H54 (cell line): ENCODE data around the gene C10orf53.
"Not testable (repeated sequence)": the region's sequence is repeated elsewhere in the genome, so short reads cannot be mapped to it uniquely, and the experiment has no call there.

ENCODE experiments used
- DNase-seq: peaks from one replicate; pipeline ENCODE4 v3.0.0; 2011; ENCODE audit warnings: low spot score, mixed read lengths; ENCODE audit not compliant: insufficient read length
- FAIRE-seq: peaks from 3 replicates; lab custom pipeline; 2011; peaks lifted over from hg19 to GRCh38; lab: Jason Lieb, UNC
- POLR2A ChIP-seq: IDR thresholded peaks from 2 replicates; pipeline ENCODE4 v1.6.1; 2011; ENCODE audit warnings: low read depth, mild to moderate bottlenecking, low read length

The C10orf53 gene

DNA sequence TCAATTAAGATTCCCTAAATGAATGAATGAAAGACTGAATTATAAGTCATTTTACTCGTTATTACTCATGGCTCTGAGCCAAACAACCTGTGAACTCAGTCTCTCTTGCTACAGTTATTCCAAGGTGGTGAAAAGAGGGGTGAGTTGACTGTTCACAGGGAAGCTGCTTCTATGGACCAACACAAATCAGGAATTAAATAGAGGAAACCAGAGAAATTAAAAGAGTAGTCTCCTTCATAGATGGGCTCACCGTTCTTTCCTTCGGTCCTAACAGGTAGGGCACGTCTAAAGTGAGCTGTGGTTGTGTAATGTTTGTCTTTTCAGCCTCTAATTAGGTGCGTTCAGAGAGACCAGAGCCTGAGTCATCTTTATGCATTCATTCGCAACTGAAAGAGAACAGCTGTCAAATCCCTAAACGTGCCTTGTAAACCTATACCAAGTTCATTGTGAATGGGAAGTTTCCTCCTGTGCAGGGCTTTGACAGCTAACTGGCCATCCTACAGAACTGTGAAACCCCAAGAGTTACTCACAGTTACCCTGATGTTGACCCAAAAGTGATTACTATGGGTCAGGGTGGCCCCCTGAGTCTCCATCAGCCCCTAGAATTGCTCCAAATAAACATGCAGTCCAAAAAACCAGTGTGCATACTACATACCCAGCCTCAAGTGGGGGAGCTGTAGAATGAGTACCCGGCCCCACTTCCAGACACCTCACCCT is 18.2 kb upstream of the C10orf53 start:
- DNase-seq (no peak), FAIRE-seq (no peak)
- TF ChIP-seq POLR2A, result no peak

DNA sequence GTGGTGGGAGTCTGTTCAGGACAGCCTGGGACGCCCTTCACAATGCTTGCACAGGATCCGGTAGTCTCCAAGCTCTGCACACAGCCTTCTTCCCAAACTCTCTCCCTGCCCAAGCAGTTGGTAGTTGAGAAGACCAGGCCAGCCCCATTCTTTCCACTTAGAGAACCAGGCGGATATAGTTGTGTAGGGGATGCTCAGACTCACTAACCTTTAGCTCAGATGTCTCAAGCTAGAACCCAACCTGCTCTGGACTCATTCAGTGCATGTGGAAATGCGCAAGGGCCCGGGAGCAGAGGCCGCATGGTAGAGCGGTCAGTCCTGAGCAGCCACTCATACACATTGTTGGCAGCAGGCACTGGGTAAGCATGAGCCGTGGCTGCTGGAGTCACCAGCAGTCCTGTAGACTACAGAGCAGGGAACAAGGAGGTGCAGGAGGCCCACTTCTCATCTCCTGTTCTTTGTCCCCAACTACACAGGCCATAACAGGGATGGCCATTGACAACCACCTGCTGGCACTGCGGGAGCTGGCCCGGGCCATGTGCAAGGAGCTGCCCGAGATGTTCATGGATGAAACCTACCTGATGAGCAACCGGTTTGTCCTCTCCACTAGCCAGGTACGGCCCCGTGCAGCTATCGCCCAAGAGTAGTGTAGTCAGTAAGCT is 17.2 kb upstream of the C10orf53 start:
- no peak for DNase-seq
- no peak for FAIRE-seq
- TF ChIP-seq POLR2A, result no peak

DNA sequence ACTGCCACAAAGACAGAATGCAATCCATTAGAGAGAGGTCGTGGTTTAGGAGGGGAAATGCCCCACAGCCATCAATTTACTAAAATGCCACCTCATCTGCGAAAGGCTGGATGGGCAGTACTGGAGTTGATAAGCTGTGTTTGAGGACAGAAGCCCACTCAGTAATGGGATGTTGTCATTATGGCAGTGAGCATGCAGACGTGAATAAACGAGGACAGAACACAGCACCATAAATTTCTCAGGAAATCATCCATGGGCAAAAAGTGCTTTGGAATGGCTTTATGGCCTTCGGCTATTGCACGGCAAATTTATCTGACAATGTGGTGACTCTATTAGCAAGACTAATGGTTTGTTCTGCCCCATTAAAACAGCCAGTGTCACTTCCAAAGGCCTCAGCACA is 15.9 kb upstream of the C10orf53 start:
- FAIRE-seq (no peak), DNase-seq (no peak)
- TF ChIP-seq POLR2A, result no peak

DNA sequence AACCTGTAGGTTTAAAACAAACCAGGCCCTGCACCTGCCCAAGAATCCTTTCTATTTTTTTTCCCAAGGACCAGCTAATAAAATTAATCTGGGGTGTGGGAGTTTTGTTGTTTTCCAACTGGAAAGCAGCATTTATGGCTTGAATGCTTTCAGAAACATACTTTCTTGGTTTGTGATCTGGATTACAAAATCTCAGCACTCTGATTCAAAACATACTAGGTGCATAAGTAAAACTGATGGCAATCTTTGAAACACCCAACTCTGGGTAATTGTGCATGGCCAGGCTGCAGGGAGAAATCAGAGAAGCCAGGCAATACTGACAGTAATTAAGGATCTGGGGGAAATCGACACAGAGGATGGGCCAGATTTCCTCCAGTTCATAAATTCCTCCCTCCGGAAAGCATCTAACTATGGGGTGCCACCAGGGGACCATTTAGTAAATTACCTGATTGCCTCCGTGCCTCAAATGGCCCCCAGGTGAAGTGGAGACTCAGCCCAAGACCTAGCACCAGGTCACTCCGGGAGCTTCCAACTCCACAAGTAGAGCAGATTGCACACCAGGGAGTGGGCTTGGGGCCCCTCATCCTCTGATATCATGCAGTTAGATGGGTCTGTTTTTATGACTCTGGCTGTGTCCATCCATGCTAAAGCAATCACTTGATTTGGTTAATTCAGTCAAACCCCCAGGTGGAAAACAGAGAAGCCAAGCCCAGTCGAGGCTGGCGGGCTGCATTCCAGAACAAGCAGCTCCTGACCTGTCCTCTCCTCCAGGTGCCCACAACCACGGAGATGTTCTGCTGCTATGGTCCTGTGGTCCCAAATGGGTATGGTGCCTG is 15.2 kb upstream of the C10orf53 start:
- TF ChIP-seq POLR2A, result no peak
- no peak for DNase-seq
- no peak for FAIRE-seq

DNA sequence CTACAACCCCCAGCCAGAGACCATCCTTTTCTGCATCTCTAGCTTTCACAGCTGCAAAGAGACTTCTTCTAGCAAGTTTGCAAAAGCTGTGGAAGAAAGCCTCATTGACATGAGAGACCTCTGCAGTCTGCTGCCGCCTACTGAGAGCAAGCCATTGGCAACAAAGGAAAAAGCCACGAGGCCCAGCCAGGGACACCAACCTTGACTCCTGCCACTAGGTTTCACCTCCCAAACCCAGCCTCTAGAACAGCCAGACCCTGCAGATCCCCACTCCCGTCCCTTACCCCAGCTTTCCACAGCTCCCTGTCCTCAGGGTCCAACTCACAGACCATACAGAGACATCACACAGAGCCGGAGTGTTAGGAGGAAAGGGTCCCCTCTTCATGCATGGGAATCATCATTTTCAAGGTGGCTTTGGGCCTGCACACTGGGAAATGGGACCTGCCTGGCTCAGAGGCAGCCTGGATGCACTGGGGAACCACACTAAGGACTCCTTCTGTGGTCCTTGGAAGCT is 14.6 kb upstream of the C10orf53 start:
- no peak for DNase-seq
- no peak for FAIRE-seq
- no peak for TF ChIP-seq POLR2A

DNA sequence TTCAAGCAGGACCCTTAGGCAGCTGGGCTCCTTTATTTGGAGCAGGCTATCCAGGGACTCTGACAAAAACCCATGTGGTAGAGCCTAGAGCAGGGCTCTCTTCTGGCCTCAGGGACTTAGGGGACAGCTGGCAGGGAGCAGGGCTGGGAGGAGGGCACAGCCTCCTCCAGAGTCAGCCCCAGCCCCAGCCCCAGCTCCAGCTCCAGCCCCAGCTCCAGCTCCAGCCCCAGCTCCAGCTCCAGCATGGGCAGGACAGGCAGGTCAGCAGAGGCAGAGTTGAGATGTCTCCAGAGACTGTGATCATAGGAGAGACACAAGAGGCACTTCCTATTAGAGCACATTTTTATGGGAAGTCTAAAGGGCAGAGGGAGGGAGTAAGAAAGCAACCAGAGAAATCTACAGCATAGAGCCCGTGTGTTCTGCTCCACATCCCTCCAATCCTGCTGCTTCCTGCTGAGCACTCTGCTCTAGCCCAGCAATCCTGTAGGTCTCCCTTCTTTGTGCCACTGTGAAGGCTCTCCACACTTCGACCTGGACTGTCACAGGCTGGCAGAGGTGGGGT is 13.3 kb upstream of the C10orf53 start:
- no peak for FAIRE-seq
- TF ChIP-seq POLR2A, result no peak
- no peak for DNase-seq

DNA sequence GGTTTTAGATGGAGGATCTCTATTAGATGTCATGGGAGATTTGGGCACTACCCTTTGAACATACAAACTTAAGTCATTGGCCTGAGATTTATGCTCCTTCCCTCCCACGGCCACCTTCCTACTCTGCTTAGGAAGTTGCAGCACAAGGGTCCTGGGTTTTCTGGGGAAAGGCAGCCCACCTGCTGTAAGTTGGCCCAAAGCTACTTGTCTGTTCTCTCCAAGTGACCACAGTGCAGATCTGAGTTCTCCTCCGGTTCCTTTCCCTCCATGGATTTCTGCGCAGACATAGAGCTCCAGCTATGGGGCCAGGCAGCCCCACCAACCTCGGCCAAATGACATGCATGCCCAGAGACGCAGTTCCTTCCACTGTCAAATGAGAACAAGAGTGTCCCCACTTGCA is 12.8 kb upstream of the C10orf53 start:
- DNase-seq (no peak), FAIRE-seq (no peak)
- TF ChIP-seq POLR2A, result no peak

DNA sequence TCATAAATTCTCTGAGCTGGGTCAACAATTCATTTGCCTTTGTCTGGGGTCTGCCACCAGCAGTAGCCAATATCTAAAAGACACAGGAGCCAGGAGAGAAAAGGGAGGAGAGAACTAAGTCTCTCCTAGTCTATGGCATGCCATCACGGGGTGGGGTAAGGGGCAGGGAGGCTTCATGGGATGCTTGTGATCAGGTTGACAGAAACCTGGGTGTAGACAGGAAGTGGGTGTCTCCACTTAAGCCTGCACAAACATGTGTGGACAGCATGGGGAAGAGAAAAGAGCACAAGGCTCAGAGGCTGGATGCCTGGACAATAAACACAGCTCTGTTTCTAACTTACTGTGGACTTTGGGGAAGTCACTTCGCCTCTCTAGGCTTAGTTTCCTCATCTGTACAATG is 11.5 kb upstream of the C10orf53 start:
- no peak for TF ChIP-seq POLR2A
- FAIRE-seq, result no peak
- DNase-seq, result no peak

DNA sequence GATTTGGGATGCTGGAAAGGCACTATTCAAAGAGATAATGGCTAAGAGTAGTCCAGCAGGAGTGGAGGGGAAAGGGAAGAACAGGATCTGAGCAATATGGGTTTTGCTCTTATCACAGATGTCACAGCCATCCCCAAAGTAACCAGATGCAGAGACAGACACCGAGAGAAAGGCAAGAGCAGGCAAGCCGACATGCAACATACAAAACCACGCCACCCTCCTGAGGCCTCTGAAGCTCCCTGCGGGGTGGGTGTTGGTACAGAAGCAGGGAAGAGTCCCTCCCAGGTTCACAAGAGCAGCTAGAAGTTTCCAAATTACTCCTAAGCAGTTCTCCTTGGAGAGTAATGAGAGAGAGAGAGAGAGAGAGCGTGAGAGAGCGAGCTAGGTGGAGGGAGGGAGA is 10.8 kb upstream of the C10orf53 start:
- no peak for DNase-seq
- no peak for FAIRE-seq
- TF ChIP-seq POLR2A, result no peak

DNA sequence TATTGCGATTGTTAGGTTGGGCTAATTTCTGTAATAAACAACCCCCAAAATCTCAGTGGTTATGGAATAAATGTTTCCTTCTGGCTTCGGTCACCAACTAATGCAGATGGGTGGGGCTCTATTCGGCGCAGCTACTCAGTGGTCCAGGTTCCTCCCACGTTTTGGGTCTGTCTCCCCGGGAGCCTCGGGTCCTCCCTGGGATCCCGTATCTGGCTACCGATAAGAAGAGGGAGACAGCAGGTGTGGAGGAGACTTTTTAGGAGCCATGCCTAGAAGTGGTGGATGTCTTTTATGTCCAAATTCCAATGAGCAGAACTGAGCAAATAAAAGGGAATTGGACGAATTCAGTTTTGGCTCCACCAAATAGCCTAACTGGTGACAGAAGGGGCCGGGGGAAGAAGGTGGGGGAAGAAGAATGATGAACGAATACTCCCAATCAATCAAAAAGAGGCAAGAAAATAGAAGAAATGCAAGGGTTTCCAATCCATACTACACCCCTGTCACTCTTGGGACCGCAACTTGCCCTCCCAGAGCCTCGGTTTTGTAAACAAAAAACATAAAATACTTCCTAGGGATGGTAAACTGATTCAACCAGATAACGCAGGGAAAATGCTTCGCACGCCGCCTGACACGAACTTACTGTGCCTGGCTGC is 498 bp upstream of the C10orf53 start:
- no peak for DNase-seq
- TF ChIP-seq POLR2A, result no peak
- no peak for FAIRE-seq

DNA sequence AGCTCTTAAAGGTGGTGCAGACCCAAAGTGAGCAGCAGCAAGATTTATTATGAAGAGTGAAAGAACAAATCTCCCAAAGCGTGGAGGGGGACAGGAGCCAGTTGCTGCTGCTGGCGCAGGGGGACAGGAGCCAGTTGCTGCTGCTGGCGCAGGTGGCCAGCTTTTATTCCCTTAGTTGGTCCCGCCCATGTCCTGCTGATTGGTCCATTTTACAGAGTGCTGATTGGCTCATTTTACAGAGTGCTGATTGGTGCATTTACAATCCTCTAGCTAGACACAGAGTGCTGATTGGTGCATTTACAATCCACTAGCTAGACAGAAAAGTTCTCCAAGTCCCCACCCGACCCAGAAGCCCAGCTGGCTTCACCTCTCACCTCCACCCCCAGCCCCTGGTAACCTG is 3.0 kb downstream of the C10orf53 start:
- FAIRE-seq, DNase-seq: not testable (repeated sequence)

DNA sequence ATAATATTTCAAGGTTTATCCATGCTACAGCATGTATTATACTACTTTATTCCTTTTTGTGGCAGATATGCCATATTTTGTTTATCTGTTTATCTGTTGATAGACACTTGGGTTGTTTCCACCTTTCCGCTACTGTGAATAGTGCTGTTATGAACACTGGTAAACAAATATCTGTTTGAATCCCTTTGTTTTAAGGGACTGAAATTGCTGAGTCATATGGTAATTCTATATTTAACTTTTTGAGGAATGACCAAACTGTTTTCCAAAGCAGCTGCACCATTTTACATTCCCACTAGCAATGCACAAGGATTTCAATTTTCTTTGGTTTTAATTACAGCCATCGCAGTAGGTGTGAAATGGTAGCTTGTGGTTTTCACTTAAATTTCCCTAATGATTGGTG is 3.4 kb downstream of the C10orf53 start:
- no peak for DNase-seq
- TF ChIP-seq POLR2A, result no peak
- no peak for FAIRE-seq

DNA sequence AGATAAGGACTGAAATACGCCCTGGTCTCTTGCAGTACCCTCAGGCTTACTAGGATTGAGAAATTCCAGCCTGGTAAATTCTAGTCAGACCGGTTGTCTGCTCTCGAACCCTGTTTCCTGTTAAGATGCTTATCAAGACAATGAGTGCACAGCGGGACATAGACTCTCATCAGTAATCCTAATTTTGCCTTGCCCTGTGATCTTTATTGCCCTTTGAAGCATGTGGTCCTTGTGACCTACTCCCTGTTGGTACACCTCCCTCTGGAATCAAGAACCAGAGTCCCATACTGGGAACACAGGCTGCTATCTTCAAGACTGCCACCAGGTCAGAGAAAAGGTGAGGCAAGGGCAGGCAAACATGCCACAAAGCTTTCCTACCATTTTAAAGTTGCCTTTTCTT is 7.2 kb downstream of the C10orf53 start:
- no peak for FAIRE-seq
- no peak for TF ChIP-seq POLR2A
- DNase-seq, result no peak
